ENCODE results near the gene NINJ2. TPM values are rescaled to one million over a fixed set of nuclear protein-coding genes. Genes with fewer than 3 reads are reported as not detected.

Gene NINJ2
- total RNA-seq, 1 donor from 2014 or later, result not detected

DNA sequence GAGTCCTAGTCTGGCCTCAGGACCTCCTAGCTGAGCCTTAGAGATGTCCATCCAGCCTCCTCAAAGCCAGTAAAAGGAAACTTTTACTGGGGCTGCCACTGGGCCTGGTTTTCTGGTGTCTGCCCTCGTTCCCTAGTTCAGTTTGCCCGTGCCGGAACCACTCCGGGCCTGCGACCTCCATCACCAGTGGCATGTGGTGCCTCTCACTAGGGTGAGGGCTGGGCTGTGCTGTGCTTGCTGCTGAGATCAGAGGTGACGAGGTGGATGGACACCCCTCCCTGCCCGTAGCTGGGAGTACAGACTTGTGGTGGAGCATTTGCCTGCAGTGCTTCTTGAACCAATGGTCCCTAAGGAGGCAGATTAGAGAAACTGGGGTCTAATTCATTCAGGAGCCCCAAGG is 127.8 kb downstream of the NINJ2 start:
- DNase-seq (ENCODE audit: extremely low spot score, unreplicated experiment), result no peak
- H3K27ac Mint-ChIP-seq, result peak overlapping the region; percentile 76
- H3K4me3 Mint-ChIP-seq, result no peak overlapping the region

DNA sequence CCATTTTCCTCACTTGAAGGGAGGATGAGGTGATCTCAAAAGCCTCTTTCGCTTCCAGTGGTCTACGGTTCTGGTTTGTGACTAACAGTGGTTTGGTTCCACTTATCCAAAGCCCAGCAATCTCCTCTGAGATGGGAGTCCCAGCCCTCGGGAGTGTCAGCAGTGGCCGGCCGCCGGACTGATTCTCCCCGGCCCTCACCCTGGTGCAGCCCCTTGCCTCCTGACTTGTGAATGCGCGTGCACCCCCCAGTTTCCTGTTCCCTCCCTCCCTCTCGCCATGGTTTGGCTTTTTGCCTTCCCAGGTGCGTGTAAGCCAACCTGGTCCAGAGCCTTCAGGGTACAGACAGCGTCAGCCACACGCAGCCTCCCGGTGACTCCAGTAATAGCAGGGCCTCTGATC is 129.0 kb downstream of the NINJ2 start:
- Mint-ChIP-seq H3K27me3 (peaks cover 4% of the 10 kb centered on the region), H3K27ac (peak overlapping the region; percentile 67), H3K36me3 (peaks cover 26% of the 10 kb centered on the region)

More for the DNA sequence above, 127.8 kb downstream of the NINJ2 start:
- Mint-ChIP-seq H3K27me3 (peaks cover 4% of the 10 kb centered on the region), H3K4me1 (ENCODE audit: unreplicated experiment) (peaks cover 10% of the 10 kb centered on the region), H3K36me3 (peaks cover 28% of the 10 kb centered on the region), H3K9me3 (peaks cover 21% of the 10 kb centered on the region)
- TF ChIP-seq, protein P1, sequence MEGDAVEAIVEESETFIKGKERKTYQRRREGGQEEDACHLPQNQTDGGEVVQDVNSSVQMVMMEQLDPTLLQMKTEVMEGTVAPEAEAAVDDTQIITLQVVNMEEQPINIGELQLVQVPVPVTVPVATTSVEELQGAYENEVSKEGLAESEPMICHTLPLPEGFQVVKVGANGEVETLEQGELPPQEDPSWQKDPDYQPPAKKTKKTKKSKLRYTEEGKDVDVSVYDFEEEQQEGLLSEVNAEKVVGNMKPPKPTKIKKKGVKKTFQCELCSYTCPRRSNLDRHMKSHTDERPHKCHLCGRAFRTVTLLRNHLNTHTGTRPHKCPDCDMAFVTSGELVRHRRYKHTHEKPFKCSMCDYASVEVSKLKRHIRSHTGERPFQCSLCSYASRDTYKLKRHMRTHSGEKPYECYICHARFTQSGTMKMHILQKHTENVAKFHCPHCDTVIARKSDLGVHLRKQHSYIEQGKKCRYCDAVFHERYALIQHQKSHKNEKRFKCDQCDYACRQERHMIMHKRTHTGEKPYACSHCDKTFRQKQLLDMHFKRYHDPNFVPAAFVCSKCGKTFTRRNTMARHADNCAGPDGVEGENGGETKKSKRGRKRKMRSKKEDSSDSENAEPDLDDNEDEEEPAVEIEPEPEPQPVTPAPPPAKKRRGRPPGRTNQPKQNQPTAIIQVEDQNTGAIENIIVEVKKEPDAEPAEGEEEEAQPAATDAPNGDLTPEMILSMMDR (conservative IDR thresholded peaks at IDR 0.05), result no peak

DNA sequence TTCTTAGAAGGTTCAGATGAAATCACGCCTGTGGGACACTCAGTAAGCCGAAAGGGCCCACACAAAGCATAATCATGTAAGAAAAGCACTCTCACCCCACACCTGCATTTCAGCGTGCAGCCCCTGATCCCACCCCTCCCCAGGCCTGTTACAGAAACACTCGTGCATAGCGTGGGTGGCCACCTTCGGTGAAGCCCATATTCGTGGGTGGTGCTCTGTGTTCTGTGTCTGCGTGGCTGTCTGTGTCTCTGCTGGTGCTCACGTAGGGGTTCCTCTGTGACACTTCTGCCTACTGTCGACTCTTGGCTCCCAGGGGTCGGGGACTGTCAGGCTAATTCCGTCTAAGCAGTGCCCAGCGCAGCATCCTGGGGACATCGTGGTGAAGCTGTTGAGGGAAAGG is 129.5 kb downstream of the NINJ2 start:
- TF ChIP-seq, protein P1 (conservative IDR thresholded peaks at IDR 0.05), result no peak
- H3K36me3 Mint-ChIP-seq, result peaks cover 28% of the 10 kb centered on the region
- peaks cover 22% of the 10 kb centered on the region for H3K9me3 Mint-ChIP-seq
- H3K27me3 Mint-ChIP-seq, result peaks cover 4% of the 10 kb centered on the region
- peak overlapping the region; percentile 67 for H3K27ac Mint-ChIP-seq
- no peak overlapping the region for H3K4me3 Mint-ChIP-seq
- H3K4me1 Mint-ChIP-seq (ENCODE audit: unreplicated experiment), result peaks cover under 1% of the 10 kb centered on the region
- no peak for DNase-seq (ENCODE audit: extremely low spot score, unreplicated experiment)

More for the DNA sequence above, 129.0 kb downstream of the NINJ2 start:
- H3K9me3 Mint-ChIP-seq, result peaks cover 22% of the 10 kb centered on the region
- TF ChIP-seq, protein P1 (conservative IDR thresholded peaks at IDR 0.05), result no peak
- no peak for DNase-seq (ENCODE audit: extremely low spot score, unreplicated experiment)
- H3K4me1 Mint-ChIP-seq (ENCODE audit: unreplicated experiment), result peaks cover 6% of the 10 kb centered on the region
- no peak overlapping the region for H3K4me3 Mint-ChIP-seq

DNA sequence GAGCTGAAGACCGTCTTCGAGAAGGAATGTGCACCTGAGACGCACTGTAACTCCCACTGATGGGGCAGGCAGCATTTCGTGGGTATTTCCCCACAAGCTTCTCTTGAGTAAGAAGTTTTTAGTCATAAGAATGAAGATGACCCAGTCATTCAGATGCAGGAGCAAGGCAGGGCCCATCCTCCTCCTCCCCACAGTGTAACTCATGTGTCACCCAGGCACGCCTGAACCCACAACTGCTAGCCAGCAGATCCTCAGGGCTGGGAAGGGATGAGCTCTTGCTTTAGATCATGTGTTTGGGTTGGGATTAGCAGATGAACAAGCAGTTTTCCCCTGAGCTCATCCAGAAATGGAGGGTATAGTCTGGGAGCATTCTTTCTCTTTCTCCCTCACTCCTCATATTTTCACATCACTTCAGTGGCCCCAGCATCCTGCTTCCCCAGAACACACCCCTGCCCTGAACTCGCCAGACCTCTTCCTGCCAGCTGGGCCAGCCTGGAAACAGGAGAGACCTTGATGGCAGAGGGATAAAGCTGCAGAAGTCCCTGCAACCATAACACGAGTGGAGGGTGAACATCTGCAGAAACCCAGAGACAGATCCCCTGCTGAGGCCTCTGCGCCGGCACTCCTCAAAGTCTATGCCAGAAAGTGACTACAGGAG is 130.2 kb downstream of the NINJ2 start:
- TF ChIP-seq, protein P1 (conservative IDR thresholded peaks at IDR 0.05), result no peak
- DNase-seq (ENCODE audit: extremely low spot score, unreplicated experiment), result no peak
- Mint-ChIP-seq H3K4me1 (ENCODE audit: unreplicated experiment) (no peaks in the 10 kb centered on the region), H3K9me3 (peaks cover 22% of the 10 kb centered on the region), H3K4me3 (no peak overlapping the region), H3K27me3 (peaks cover 4% of the 10 kb centered on the region), H3K27ac (peak overlapping the region; percentile 67), H3K36me3 (peaks cover 28% of the 10 kb centered on the region)

DNA sequence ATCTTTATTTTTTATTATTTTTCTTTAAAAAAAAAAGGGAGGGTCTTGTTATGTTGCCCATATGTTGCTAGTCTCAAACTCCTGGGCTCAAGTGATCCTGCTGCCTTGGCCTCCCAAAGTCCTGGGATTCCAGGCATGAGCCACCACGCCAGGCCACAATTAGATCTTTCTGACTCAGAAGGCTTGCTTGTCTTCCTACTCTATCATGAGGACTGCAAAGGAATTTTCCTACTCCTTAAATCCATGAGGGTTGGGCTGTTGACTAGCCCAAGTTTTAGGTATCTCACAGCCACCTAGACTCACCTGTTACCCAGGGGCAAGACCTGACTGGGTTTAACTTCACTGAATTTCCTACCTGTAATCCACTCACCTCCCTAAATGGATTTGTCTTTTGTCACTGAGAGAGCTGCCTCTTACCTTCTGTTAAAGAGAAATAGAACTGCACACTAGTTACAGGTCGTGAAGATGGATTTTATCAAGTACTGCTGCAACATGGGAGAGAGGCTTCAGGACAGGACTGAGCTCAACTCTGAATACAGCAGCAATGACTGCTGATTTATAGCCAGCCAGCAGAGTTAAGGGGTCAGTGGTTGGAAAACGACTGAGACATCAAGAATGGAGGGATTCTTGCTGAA is 131.2 kb downstream of the NINJ2 start:
- peaks cover 24% of the 10 kb centered on the region for H3K36me3 Mint-ChIP-seq

More for the DNA sequence above, 131.2 kb downstream of the NINJ2 start:
- DNase-seq (ENCODE audit: extremely low spot score, unreplicated experiment), result no peak
- Mint-ChIP-seq H3K27ac (peak overlapping the region; percentile 67), H3K9me3 (peaks cover 22% of the 10 kb centered on the region), H3K27me3 (peaks cover 4% of the 10 kb centered on the region), H3K4me1 (ENCODE audit: unreplicated experiment) (no peaks in the 10 kb centered on the region), H3K4me3 (no peak overlapping the region)
- TF ChIP-seq, protein P1 (conservative IDR thresholded peaks at IDR 0.05), result no peak
